Stimulated activated naive CD8-positive, alpha-beta T cell treated with anti-CD3 and anti-CD28 coated beads, Interleukin-15, Interleukin-2, amounts not matched to agents 100 ng/mL and 50 ng/mL, for 24 hours (primary cell): ENCODE results near the gene PLD6.
"Not testable (repeated sequence)": the region's sequence is repeated elsewhere in the genome, so short reads cannot be mapped to it uniquely, and the experiment has no call there.

ENCODE experiments used
- H3K27ac Mint-ChIP-seq: one replicate; pipeline ENCODE4 v1.8.0; 2021; ENCODE audit warnings: mild to moderate bottlenecking, mixed read lengths
- H3K27me3 Mint-ChIP-seq: one replicate; pipeline ENCODE4 v1.8.0; 2021; ENCODE audit warnings: mixed read lengths
- H3K36me3 Mint-ChIP-seq: one replicate; pipeline ENCODE4 v1.8.0; 2021; ENCODE audit warnings: low read depth, mixed read lengths
- H3K4me1 Mint-ChIP-seq: one replicate; pipeline ENCODE4 v1.8.0; 2021; ENCODE audit warnings: low read depth, mixed read lengths
- H3K4me3 Mint-ChIP-seq: one replicate; pipeline ENCODE4 v1.8.0; 2021; ENCODE audit warnings: mild to moderate bottlenecking, mixed read lengths
- H3K9me3 Mint-ChIP-seq: one replicate; pipeline ENCODE4 v1.8.0; 2021; ENCODE audit warnings: mixed read lengths

Gene PLD6

DNA sequence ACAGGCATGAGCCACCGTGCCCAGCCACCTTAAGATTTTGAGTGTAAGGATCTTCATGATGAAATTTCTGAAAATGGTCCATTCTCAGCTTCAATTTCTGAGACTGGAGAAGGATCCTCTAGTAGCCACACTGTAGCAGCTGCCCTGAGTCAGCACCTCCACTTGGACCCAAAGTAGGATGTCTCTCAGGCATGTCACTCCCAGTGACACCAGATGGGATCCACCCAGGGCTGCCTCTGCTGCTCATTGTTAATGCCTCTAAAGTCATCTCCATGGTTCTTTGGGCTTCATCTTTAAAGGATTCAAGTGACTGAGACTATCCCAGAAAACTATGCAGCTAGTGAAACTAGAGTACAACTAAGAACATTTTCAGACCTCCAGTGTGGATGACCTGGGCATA is 7.9 kb downstream of the PLD6 start:
- H3K4me3 Mint-ChIP-seq = no peak overlapping the region
- no peaks in the 10 kb centered on the region for H3K9me3 Mint-ChIP-seq
- H3K27ac Mint-ChIP-seq = no peak overlapping the region
- H3K4me1 Mint-ChIP-seq = peaks cover 12% of the 10 kb centered on the region
- peaks cover 28% of the 10 kb centered on the region for H3K36me3 Mint-ChIP-seq
- no peaks in the 10 kb centered on the region for H3K27me3 Mint-ChIP-seq

DNA sequence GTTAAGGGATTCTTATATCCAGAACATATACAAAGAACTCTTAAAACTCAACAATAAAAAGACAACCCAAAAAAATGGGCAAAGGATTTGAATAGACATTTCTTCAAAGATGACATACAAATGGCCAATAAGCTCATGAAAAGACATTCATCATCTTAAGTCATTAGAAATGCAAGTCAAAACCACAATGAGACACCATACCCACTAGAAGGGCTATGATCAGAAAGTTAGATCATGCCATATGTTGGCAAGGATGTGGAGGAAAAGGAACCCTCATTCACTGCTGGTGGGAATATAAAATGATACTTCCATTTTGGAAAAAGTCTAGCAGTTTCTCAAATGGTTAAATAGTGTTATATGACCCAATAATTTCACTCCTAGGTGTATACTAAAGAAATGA is 9.4 kb downstream of the PLD6 start:
- Mint-ChIP-seq H3K27me3 (no peaks in the 10 kb centered on the region), H3K4me1 (peaks cover 6% of the 10 kb centered on the region), H3K36me3 (peaks cover 18% of the 10 kb centered on the region), H3K9me3 (no peaks in the 10 kb centered on the region), H3K27ac (no peak overlapping the region), H3K4me3 (no peak overlapping the region)

DNA sequence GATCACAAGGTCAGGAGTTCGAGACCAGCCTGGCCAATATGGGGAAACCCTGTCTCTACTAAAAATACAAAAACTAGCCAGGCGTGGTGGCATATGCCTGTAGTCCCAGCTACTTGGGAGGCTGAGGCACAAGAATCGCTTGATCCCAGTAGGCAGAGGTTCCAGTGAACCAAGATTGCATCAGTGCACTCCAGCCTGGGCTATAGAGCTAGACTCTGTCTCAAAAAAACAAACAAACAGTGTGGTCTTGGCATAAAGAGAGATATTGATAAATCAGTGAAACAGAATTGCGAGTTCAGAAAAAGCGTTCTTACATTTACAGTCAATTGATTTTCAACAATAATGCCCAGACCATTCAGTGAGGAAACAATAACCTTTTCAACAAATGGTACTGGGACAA is 10.7 kb downstream of the PLD6 start:
- not testable (repeated sequence) for H3K4me3 Mint-ChIP-seq
- Mint-ChIP-seq H3K36me3 (peaks cover 12% of the 10 kb centered on the region), H3K4me1 (peaks cover 13% of the 10 kb centered on the region)

DNA sequence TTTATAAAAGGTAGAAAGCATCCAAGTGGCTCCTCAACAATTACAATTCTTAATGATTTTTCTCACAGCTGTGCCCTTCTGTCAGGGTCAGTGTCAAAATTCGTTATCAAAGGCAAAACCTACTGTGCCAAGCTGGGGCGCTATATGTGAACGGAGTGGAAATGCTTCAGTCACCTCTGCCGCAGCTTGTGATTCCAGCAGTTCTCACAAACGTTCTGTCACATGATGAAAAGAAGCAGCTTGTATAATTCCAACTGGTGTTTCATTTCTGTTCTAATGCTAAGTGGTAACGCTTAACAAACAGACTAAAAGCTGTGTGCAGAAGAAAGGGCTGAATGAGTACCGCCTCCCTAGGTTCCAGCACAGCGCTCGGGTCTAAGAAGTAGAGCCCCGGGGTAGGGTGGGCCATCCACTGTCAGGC is 14.2 kb downstream of the PLD6 start:
- H3K4me1 Mint-ChIP-seq = peaks cover 11% of the 10 kb centered on the region
- H3K4me3 Mint-ChIP-seq = no peak overlapping the region
- no peaks in the 10 kb centered on the region for H3K9me3 Mint-ChIP-seq
- H3K27me3 Mint-ChIP-seq = no peaks in the 10 kb centered on the region
- no peak overlapping the region for H3K27ac Mint-ChIP-seq
- H3K36me3 Mint-ChIP-seq = no peaks in the 10 kb centered on the region

More for the DNA sequence above, 10.7 kb downstream of the PLD6 start:
- H3K27ac Mint-ChIP-seq, H3K27me3 Mint-ChIP-seq, H3K9me3 Mint-ChIP-seq: not testable (repeated sequence)

DNA sequence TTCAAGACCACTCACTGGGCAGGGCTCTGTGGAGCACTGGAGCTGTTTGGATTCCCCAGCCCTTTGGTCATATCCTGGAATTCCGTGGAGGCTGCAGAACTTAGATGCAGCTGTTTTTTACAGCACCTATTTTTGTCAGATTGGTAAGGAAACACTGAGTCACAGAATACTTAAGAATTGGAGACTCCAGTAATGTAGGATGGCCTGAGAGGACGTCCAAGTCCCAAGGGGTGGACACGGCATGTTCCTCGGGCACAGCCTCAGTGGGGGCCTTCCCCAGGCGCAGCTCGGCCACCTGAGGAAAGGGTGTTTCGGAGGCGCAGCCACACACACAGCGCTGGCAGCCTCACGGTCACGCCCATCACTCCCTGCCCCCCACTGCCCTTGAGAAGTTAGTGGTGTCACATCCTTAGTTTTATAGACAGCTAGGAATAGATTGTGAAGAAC is 14.8 kb downstream of the PLD6 start:
- Mint-ChIP-seq H3K9me3 (no peaks in the 10 kb centered on the region), H3K27me3 (no peaks in the 10 kb centered on the region), H3K36me3 (no peaks in the 10 kb centered on the region), H3K27ac (no peak overlapping the region), H3K4me1 (peaks cover 9% of the 10 kb centered on the region), H3K4me3 (no peak overlapping the region)

DNA sequence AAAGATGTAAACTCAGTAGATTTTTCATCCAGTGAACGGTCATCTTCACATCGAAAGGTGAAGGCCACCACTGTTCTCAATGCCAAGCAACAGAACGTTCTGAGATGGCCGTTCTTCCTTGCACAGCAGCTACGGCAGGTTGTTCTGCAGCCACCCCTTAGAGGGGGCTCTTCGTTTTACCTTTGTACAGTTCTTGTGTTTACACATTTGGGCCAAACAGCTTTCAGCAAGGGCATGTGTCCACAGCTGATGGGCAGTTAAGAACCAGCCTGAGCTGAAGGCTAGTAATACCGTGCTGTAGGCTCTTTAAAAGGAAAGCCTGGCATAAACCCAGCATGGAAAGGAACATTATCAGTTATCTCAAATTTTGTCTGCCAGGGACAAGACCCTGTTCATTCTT is 15.9 kb downstream of the PLD6 start:
- Mint-ChIP-seq H3K4me1 (peaks cover 21% of the 10 kb centered on the region), H3K36me3 (peaks cover 6% of the 10 kb centered on the region)

DNA sequence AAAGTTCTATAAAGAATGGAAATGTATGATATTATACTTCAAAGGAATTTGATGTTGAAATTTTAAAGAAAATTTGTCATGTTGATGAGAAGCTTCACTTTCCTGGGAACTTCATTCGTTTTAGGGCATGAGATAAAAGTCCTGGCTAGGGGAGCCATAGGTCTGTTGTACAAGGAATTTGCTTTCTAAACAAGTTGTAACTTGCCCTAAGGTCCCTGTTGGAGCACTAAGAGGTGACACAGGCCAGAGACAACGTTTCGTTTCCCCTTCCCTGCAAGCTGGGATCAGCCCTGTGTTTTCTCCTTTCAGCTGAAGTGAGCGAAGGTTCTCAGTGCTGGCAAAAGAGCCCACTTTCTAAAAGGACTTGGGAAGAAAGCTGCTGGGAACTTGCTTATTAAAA is 16.6 kb downstream of the PLD6 start:
- Mint-ChIP-seq H3K27ac (no peak overlapping the region), H3K9me3 (no peaks in the 10 kb centered on the region), H3K4me3 (no peak overlapping the region), H3K27me3 (no peaks in the 10 kb centered on the region), H3K36me3 (peaks cover 6% of the 10 kb centered on the region), H3K4me1 (peaks cover 27% of the 10 kb centered on the region)

More for the DNA sequence above, 15.9 kb downstream of the PLD6 start:
- Mint-ChIP-seq H3K27ac (no peak overlapping the region), H3K4me3 (no peak overlapping the region), H3K9me3 (no peaks in the 10 kb centered on the region), H3K27me3 (no peaks in the 10 kb centered on the region)

DNA sequence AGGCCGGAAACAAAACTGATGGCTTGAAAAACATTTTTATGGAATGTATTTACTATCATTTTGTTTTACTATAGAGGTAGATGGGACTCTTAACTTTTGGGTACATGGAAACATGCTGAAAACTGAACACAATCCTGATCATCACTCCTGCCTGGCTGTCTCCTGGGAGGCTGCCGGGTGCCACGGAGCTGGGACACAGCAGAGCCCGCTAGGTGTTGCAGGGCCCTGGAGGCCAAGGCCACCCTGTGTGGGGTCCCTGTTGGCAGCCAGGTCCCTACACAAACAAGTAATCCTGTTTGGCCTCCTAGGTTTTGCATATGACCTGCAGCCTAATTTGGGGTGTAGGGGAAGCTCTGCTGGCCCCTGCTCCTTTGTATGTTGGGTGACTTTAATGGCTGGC is 17.5 kb downstream of the PLD6 start:
- Mint-ChIP-seq H3K27me3 (no peaks in the 10 kb centered on the region), H3K27ac (no peak overlapping the region), H3K4me1 (peaks cover 37% of the 10 kb centered on the region), H3K9me3 (no peaks in the 10 kb centered on the region), H3K4me3 (no peak overlapping the region), H3K36me3 (peaks cover 6% of the 10 kb centered on the region)

DNA sequence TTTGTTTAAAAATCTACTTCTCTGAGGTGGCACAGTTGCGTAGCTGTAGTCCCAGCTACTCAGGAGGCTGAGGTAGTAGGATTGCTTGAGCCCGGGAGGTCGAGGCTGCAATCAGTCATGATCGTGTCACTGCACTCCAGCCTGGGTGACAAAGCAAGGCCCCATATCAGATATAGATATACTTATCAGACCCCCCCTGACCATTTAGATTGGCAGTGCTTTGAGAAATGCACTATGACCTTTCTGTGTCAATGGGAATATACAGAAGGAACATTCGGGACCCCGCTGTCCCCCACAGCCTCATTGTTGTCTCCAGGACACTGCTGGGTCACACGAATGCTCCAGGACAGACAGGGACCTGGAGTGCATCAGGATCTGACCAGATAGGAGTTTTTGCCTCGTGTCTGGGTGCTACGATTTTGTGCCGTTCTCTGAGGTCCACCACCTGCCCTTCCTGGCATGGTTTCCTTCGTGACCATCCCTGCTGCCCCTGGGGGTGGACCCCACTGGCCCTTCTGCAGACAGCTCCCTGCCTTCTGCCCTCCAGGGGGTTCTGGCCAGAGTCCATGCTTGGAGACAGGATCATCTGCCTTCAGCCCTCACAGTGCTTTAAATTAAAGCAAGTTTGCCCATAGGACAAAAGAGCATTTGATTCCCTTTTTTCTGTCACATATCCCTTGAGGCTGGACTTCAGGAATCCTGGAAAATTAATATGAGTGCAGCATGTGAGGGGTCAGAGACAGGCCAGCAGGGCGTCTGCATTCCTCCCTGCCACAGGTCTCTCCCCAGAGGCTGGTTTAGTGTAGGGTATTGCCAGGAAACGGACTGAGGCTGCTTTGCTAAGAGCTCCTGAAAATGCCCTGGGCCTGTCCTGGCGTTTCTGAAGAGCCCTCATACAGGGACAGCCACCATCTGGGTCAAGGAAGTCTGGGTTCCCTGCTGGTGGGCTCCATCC is 19.3 kb downstream of the PLD6 start:
- peaks cover 48% of the 10 kb centered on the region for H3K4me1 Mint-ChIP-seq
- no peaks in the 10 kb centered on the region for H3K27me3 Mint-ChIP-seq
- H3K36me3 Mint-ChIP-seq = peaks cover 6% of the 10 kb centered on the region
- no peak overlapping the region for H3K27ac Mint-ChIP-seq
- no peaks in the 10 kb centered on the region for H3K9me3 Mint-ChIP-seq
- H3K4me3 Mint-ChIP-seq = no peak overlapping the region

DNA sequence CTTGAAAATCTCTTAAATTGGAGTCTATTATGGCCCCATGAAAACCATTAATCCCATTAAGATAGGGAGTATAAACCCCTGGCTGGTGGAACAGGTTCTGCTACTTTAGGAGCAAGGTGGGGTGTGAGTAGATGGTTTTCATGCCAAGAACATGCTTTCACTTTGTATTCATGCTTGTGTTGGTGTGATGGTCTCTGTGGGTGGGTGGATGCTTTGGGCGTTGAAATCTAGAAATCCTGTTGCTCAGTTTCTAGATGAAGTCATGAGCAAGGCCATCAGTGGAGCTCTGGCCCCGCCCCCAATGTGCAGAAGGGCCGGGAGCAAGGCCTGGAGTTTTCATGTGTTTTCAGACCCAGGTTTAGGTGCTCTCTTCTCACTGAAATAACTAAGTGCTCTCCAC is 20.1 kb downstream of the PLD6 start:
- Mint-ChIP-seq H3K9me3 (no peaks in the 10 kb centered on the region), H3K4me1 (peaks cover 50% of the 10 kb centered on the region), H3K36me3 (peaks cover 11% of the 10 kb centered on the region), H3K4me3 (no peak overlapping the region), H3K27me3 (no peaks in the 10 kb centered on the region), H3K27ac (peak overlapping the region; percentile 40)

DNA sequence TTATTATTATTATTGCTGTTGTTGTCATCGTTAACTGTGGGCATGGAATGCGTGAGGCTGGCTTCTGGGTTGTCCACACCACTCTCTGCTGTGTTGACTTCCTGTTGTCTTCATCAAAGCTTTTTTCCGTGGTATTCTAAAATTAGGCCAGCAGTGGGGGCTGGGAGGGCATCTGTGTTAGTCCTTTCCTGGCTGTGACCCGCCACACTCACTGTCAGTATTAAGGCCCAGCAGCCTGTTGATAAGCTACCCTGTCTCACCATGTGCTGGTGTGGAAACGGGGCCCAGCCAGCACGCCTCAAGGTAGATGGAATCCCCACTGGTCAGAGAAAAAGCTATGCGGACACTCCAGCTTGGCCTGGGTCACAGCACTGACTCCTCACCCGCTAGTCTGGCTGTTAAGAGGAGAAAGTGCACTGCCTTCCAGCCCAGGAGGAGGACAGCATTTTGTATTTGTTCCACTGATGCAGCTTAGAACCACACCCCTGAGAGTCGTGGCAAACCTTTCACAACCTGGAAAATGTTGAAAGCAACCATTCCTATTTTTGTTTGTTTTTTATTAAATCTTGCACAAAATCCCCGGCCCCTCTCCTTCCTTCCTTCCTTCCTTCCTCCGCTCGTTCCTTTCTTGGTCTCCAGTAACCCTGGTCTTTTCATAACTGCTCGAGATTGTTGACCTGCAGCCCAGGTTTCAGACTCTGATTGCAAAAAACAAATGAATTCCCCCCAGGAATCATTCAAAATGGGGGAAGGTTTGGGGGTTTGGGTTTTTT is 21.0 kb downstream of the PLD6 start:
- H3K9me3 Mint-ChIP-seq, H3K4me3 Mint-ChIP-seq, H3K27me3 Mint-ChIP-seq: not testable (repeated sequence)
- H3K4me1 Mint-ChIP-seq = peaks cover 58% of the 10 kb centered on the region
- peaks cover 18% of the 10 kb centered on the region for H3K36me3 Mint-ChIP-seq
- H3K27ac Mint-ChIP-seq = peak overlapping the region; percentile 56

DNA sequence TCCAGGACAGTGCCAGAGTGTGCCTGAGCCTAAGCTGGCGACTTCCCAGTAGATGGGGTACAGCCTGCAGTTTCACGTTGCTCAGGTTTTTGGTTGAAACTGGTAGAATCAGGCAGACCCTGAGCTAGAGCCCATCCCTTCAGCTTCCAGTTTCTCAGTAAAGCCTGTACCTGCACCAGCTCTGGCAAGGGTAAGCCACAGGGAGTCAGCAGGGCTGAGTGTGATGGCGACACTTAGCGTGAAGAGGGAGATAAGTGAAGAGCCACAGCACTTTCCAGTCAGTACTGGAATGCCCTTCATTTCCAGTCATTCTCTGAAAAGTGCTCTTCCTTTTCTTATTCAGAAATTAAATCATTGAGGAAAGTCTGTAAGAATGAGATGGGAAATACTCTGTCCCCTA is 22.4 kb downstream of the PLD6 start:
- Mint-ChIP-seq H3K4me3 (no peak overlapping the region), H3K27ac (no peak overlapping the region), H3K36me3 (peaks cover 26% of the 10 kb centered on the region), H3K4me1 (peaks cover 68% of the 10 kb centered on the region), H3K27me3 (no peaks in the 10 kb centered on the region), H3K9me3 (no peaks in the 10 kb centered on the region)

DNA sequence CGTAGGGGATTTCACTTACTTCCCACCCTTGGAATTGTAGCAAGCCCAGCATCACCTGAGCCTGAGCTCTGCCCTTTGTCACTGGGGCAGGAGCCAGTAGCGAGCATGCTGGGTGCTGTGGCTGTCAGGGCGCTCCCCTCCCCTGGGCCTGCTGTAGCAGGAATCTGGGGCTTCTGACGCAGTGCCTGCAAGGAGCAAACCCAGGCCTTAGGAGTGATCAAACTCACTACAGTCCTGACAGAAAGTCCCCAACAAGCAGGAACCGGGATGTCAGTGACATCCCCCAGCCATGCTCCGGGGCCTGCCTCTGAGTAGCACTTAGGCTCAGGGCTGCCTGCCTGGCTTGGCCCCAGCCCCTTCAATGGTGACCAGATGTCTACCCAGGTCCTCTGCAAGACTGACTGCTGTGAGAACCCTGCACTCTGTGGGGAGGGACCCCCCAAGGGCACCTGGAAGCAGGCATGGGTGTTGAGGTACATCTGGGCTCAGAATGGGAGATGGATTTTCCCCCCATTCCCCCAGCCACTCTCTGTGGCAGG is 23.5 kb downstream of the PLD6 start:
- H3K4me1 Mint-ChIP-seq = peaks cover 78% of the 10 kb centered on the region
- H3K4me3 Mint-ChIP-seq = no peak overlapping the region
- H3K36me3 Mint-ChIP-seq = peaks cover 33% of the 10 kb centered on the region
- no peak overlapping the region for H3K27ac Mint-ChIP-seq
- no peaks in the 10 kb centered on the region for H3K27me3 Mint-ChIP-seq
- no peaks in the 10 kb centered on the region for H3K9me3 Mint-ChIP-seq

DNA sequence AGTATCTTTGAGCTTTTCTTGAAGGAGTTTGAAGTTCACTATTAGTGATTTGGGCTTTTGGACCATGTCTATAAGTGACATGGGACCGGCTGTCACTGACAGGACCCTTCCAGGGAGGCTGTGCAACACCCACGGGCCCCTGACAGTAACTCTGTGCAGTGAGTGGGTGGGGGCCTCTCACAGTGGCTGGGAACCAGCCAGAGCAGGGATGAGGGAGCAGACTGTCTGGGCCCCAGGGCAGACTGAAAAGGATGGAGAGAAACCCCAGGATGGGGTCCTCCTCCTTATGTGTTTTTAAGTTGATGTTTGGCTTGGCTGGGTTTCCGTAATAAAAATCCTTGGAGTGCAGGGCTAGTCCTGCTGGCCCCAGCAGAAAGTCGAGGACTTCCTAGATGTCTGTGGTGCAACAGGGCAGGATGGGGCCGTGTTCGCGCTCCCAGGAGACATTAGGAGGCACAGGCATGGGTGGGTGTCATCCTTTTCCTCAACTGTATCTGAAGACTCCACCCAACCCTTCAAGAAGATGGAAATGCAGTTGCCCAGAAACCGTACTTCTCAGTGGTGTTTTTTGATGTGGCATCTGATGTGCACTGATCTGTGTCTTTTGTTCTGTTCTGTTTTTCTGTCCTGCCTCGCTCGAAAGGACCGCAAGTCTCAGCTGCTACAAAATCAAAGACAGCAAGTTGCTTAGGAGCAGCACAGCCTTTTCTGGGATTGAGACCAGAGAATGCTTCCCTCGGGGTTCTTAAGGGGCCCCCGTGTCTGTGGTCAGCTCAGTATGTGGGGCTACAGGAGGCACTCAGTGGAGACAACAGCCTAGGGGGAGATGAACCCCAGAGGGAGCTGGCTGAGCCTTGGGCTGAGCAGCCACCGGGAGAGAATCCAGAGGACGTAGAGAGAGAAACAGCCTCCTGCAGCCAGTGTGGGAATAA is 24.2 kb downstream of the PLD6 start:
- H3K4me3 Mint-ChIP-seq = peak overlapping the region; percentile 60
- H3K36me3 Mint-ChIP-seq = peaks cover 40% of the 10 kb centered on the region
- no peaks in the 10 kb centered on the region for H3K9me3 Mint-ChIP-seq
- peaks cover 80% of the 10 kb centered on the region for H3K4me1 Mint-ChIP-seq
- H3K27me3 Mint-ChIP-seq = no peaks in the 10 kb centered on the region
- H3K27ac Mint-ChIP-seq = peak overlapping the region; percentile 76
